Stimulated activated CD4-positive, alpha-beta T cell treated with anti-CD3 and anti-CD28 coated beads, TNF-alpha, amount 100 ng/mL, for 24 hours (primary cell): ENCODE results near the gene FOXN1.
A peak's percentile ranks its signal among the peaks of the same experiment; 100 is the strongest.

Experiments used
- DNase-seq, 3 experiments: peaks; one replicate each; pipeline ENCODE4 v3.0.0-alpha.2; 2020; ENCODE audit warnings: low read depth in 3 of 3

The FOXN1 gene

DNA sequence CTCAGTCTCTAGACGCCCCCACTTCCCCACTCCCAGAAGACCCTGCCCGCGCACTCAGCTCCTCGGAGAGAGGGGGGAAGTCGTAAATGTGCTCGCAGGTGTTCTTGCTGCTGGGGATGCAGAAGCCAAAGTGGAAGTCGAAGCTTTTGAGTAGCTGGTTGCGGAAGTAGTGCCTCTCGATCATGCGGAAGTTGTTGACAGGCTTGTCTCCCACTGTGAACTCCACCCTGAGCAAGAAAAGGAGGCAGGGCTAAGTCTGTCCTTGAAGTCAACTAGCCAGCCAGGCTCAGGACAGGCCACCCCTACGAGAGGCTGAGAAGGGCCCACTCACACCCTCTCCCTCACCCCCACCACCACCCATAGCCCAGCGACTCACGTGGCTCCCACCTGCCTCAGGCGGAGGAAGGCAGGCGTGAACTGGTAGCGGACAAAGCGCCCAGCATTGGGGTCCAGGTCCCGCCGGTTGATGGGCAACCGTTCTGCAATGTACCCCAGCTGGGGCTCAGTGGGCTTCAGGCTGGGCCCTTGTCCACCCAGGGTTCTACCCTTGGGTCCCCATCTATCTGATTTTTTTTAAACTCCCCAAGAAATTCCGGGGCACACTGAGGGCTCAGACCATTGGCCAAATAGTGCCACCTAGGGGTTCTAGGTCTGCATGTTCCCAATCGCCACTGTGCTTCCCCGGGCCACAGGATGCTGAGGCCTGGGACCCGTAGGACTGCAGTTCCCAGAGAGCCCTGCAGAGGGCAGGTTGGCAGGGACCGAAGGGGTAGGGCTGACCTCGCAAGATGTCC, 41.7 kb downstream of the FOXN1 start:
- DNase-seq: peak; percentile 46 to 76 (median 52)

DNA sequence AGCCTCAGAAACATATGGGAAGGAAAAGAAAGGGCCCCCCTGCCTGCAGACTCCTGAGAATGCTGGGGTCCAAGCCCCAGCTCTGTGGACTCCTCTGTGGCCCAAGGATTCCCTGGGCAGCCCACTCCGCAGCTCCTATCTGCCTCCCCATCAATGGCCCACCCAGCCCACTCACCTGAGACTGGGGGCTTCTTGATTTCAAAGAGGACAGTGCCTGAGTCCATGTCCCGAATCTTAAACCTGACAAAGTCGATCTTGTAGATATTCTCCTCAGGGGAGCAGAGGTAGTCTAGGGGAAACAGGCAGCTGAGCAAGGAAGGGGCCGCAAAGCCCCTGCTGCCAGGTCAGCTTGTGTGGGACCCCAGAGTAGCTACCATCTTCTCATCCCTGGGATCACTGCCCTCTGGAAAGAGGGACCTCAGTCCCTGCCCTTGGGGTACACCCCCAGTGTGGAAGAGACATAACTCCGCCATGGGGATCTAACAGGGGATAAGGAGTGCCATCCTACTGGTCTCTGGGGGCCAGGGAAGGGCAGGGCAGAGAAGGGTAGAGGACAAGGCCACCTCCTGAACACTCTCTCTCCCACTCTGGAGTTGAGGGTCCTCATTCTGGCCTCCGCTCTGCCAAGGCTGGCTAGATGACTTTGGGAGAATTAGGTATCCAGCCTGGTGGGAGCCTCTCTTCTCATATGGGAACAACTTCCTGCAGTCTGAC, 42.4 kb downstream of the FOXN1 start:
- DNase-seq: no peak

DNA sequence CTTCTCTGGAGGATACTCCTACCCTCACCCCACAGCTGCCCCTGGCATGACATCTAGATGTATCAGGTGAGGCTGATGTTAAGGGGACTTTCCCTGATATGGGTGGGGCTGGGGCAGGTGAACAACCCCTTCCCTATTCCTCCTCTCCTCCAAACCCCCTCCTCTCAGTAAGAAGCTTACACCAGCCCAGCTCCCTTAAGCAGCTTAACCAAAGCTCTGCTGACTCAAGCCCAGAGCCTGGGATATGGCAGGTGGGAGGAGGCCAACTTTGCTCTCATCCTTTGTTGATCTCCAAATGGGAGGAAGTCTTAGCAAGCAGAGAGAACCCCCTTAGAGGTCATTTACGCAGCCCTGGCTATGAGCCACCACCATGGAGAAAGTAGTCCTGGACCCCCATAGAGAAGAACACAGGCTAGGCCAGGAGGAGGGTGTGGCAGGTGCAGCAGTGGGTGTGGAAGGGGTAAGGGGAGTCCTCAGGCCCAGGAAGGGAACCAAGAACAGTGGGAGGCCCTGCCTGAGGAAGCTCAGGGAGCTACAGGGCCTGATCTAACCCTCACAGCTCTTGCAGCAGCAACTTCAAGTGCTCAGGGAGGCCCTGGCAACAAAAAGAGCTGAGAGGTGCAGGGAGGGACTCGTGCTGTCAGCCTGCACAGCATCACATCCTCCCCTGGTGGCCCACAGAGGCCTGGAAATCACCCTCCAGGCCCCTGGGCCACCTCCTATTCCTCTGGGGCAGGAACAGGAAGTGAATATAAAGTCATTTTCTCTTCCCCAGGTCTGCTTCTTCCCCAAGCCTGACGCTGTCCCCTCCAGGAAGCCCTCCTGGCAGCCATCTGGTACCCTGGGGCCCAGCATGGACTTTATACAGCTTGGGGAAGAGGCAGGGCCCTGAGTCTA, 43.3 kb downstream of the FOXN1 start:
- peak in 2 of 3 experiments; percentile 18 to 52 for DNase-seq

DNA sequence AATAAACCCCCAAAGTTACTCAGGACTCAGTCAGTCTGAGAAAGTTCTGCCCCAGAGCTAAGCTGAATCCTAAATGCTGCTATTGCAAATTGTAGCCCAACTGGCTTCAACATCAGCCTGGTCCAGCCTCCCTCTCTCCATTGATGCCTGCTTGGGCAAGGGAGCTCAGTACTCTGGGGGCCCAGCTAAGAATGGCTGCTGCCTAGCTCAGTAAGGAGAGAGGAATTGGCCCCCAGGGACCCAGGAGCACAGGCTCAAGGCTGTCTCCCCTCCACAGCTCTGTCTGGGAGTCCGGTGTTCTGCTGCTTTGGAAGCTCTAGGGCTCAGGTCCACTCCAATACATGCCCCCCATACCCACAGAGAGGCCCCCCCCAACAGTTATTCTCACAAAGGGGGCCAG, 44.7 kb downstream of the FOXN1 start:
- DNase-seq: no peak

DNA sequence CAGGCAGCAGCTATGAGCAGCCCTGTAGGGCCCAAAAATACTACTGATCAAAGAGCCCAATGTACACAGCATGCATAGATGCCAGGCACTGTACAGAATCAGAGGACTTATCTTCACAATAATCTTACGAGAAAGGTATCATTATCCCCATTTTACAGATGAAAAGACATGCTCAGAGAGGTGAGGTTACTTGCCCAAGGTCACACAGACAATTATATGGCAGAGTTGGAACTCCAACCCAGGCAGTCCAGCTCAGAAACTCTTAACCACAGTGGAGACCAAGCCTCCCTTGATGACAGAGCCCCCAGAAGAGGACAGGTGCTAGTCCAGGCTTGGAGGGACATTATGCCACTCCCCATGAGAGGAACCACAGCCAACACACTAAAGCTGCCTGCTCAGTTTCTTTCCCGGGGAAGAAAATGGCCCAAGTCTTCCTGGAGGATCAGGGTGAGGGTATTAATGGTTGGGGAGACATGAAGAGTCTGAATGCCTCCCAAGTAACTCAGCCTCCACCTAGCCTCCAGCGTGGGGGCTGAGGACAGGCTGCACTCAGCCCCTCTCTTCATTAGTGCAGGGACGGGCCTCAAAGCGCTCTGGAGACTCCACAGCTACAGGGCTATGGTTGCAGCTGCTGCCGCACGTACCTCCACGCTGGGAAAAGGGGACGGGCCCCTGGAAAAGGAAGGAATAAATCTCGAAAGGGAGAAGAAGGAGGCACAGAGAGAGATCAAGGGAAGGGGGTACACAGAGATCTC, 45.5 kb downstream of the FOXN1 start:
- no peak for DNase-seq

DNA sequence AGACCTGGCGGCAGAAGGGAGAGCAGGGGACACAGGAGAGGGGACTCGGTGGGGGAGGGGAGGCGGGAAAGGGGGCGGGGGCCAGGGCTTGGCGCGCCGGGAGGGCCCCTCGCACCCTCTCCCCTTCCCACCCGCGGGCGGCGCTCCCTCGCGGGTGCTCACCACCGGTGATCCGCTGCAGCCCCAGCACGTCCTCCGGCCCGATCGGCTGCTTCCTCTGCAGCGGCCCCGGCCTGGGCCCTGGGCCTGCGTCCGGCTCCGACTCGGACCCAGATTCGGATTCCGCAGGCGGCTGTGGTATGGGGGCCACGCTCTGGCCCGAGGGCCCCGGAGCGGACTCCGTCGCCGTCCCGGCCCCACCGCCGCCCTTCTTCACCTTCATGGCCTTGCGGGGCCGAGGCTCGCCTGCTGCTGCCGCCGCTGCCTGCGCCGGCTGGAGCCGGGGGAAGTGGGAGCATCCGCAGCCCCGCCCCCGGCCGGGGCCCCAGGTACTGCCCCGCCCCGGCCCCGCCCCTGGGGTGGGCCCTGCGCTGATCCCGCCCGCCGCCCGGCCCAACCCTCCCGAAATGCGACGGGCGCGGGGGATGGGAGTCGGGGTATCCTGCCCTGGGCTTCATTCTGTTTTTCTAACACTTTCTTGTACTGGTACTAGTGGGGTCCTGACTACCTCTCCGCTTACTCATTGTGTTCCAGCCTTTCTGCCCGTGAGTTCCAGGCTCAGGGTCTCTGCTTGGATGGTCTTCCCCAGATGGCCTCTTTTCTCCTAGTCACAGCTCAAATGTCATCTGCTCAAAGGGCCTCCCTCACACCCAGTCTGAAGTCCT, 46.2 kb downstream of the FOXN1 start, which contains the start of gene UNC119:
UNC119 (minus strand) TSS at position 449 of the 824 bp plus-strand sequence; CDS start at position 382, 67 bp downstream.
- DNase-seq: peak; percentile 53 to 78 (median 55)

DNA sequence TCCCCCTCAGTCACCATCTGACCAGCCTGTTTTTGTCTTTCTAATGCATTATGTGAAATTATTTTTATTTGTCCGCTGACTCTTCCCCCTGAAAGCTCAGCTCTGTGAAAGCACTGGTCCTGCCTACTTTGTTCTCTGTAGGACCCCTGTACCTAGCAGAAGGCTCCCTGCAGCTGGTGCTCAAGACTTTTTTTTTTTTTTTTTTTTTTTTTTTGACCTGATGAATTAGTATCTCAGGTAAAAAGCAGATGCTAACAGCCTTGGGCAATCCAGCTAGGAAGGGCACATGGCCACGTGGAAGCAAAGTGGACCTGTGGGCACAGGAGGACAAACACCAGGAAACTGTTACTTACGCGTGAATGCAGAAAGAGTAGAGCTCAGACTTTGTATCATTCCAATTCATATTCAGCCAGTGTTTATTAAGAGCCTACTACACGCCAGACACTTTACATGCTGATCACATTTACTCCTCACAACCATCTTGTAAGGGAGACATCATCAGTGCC, 46.9 kb downstream of the FOXN1 start:
- DNase-seq: no peak

DNA sequence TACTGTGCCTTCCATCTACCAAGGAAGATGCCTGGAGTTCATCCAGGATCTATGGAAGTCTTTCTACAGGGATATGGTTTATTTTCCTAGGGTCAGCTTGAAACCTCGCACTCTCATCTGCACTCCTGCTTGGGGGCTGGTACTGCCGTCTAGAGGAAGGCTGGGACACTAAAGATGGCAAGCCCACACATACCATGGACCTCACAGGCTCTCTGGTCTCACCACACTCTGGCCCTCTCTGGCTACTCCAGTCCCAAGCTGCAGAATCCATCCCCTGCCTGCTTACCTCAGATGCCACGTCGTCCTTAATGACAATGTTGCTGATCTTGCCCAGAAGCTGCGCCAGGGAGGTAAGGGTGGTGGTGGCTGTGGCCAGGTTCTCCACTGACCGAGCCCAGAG, 48.4 kb downstream of the FOXN1 start:
- DNase-seq: no peak

DNA sequence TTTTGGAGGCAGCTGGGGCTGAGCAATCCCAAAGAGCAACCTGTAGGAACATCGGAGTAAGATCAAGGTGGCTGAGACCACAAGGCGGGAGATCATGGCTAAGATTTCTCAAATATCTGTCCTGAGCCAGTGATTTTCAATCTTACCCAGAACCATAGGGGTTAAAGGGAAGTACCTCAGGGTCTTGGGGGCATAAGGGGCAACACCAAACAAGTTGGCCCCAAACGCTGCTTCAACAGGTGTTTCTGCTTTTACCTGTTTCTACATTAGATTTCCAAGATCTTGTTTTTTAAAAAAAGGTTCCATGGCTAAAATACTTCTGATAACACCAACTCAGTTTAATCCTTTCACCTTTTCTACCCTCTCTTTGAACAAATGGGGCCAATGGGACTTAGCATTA, 48.9 kb downstream of the FOXN1 start:
- DNase-seq: no peak

DNA sequence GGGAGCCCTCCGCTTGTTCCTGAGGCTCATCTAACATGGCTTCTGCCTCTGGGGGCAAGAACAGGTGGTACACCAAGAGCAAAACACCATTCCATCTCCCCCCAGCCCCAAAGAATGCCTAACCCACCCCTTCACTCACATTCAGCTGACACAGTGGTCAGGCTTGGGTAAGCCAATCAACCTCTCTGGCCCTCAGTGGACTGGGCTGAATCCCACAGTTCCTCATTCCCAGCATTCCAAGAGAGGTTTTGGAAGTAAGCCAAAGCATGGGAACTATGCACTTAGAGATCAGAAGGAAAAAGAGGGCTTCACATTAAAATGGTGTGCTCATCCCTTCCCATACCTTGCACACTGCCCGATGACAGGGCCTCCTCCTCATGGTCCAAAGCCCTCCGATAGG, 57.3 kb downstream of the FOXN1 start:
- no peak for DNase-seq

DNA sequence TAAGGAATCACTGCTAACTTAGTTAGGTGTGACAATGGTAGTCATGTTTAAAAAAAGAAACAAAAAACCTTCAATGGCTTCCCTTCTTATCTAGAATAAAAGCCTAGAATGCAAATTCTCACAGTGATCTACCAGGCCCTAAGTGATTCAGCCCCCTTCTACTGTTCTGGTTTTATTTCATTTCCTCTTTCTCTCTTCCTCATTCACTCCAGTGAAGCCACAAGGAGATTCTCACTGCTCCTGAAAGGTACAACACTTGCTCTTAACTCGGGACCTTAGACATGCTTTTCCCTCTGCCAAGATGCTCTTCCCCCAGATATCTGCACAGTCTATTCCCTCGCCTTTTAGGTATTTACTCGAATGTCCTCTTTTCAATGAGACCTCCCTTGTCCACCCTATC, 61.5 kb downstream of the FOXN1 start:
- no peak for DNase-seq

DNA sequence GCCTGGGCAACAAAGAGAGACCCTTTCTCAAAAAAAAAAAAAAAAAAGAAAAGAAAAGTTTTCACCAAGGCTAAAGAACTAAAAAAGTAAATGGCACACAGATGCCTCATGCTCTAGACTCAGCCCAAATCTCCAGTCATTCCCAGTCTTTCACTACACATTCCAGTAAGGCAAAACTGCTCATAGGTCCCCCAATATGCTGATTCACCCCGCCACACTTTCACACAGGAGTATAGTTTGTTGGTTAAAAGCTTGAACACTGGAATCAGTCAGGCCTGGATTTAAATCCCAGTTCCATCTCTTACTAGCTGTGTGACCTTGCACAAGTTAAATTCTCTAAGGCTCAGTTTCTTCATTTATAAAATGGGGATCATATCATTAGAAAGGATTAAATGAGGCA, 63.3 kb downstream of the FOXN1 start:
- no peak for DNase-seq

DNA sequence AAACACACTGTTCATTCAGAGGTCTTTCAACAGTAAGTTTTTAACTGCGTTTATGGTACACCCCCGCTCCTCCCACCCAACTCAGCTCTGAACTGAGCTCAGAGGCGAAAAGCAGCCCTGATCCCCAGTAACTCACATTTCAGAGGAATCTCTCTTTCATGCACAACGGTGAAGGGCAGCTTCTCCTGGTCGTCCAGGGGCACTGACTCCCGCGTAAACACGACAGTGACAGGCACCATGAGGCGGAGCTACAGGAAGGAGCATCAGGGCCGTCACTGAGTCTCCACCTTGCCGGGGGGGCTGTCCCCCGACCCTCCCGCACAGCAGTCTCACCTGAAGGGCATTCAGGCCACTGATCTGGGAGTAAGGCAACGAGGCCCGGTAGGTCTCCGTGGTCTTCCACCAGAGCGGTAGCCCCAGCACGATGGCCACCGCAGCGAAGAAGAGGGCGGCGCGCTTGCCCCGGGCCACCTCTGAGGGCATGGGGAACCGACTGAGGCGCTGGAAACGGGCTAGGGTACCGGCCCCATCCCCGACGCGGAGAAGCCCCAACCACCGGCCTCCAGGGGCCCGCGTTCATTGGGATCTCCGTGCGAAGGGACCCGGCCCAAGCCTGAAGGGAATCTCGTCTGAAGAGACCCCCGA, 64.7 kb downstream of the FOXN1 start:
- DNase-seq: peak in 1 of 3 experiments; percentile 50

DNA sequence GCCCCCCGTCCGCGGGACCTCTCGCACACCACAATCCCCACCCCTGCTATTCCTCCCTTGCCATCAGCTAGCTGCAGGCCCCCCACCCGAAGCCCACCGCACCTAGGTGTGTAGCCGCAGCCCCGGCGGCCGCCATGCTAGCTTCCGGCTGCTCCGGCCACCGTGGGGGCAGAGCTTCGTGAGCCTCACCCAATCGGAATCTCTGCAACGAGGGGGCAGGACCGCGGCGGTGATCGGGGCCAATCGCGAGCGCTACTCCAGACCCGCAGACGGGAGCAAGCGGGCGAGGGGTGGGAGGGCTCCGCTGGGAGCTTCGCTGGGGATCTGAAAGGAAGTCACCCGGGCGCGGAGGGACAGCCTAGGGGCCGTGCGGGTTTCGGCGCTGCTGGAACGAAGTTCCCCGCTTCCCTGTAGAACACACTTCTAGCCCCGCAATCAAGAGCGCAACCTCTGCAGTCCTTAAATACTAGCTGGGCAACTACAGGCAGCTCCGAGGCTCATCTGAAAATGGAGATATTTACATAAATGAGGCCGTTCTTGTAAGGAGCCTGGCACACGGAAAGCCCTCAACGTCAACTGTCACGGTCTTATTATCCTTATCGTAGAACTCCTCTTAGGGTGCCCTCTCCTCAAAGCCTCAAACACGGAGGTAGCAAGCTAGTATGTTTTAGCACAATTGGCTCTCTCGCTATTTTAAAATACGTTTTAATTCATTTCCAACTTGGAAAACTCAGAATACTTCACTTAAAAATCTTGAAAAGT, 65.4 kb downstream of the FOXN1 start, which contains the start of gene PIGS:
PIGS (minus strand) TSS at position 164 of the 762 bp plus-strand sequence; CDS start at position 136, 28 bp downstream.
- DNase-seq: peak; percentile 90 to 96 (median 93)

DNA sequence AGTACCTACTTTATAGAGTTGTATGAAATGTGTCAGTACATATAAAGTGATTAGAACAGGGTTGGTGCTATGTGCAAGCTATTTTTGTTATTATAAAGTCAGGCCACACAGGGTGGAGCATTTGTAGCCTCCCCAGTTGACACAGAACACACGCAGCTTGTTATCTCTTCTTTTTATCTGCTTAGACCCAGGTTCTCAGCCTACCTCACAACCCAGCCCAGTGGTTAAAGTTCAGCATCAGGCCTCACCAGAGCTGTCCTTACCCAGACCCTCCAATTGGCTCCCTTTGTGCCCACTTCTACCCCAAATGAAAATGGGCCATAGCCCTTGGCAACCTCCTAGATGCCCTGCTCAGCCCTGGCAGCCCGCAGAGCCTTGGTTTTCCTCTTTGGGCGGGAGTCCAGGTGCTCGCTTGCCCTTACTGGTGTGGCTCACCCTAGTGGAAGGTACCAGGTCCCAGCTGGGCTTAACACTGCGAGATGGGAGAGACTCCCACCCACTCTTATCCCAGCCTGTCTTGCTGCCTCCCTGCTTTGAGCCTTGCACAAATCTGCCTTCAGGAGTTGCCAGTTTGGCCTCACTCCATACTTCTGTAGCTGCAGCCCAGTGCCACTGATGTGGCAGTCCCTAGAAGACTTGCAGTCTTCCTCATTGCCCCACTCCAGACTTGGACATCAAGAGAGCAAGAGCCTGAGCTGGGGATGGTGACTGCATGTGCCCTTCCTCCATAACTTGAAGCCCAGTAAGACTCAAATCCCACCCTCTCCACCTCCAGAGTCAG, 66.3 kb downstream of the FOXN1 start:
- DNase-seq: no peak

DNA sequence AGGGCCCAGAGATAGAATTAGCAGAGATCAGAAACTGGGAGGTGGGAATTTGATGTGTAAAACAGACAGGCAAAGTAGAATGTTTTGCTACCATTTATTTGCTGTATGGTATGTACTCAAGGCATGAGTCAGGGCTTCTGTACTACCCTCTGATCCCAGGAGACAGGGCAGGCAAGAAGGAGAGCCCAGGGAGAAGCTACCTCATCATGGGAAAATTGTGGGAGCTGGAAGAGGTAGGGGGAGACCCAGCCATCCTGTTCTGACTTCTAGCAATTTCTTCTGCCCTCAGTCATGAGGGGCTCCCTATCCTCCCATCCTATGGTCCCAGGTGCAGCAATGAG, 66.9 kb downstream of the FOXN1 start:
- DNase-seq: no peak

DNA sequence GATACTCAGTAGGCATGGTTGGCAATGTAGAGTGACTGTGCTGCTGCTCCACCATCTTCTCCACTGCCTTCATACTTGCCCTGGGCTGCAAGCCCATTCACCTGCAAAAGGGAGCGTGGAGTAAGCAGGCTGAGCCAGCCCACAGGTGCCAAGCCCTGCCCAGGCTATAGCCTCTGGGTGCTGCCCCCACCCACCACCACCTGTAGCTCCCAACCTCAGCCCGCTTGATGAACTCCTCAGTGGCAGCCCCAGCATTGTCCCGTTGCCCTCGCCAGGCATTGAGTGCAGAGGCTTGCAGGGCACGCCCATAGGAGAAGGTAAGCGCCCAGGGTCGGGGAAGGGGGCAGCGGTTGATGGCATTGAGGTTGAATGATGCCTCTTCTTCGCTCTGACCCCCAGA, 67.4 kb downstream of the FOXN1 start:
- DNase-seq: no peak

DNA sequence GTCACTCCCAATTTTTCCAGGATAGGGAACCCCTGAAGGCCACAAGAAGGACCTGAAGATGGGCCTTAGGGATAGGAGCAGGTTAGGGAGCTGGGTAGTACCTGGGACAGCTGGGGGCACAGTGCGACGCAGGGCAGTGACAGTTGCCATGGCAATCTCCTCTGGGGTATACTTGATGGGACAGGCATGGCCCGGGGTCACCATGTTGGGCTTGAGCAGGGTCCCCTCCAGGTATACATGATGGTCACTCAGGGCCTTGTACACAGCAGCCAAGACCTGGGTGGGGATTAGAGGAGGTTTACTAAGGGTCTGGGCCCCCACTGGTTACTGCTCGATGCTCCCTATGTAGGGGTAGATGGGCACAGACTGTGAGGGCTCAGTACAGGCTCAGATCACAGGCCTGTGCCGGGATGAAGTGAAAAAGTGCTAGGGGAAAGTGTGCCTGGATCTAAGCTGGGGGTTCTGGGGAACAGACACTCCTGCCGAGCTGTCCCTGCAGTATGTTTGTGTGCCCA, 67.9 kb downstream of the FOXN1 start:
- no peak for DNase-seq
